UCSD-AML1 (cell line): ENCODE measurements around the gene SMIM20.
"Not testable (repeated sequence)": the region's sequence is repeated elsewhere in the genome, so short reads cannot be mapped to it uniquely, and the experiment has no call there.

ENCODE experiments used
- DNase-seq: peaks from one replicate; lab custom pipeline; 2025; ENCODE audit not compliant: unreplicated experiment; lab: John Stamatoyannopoulos, UW

The SMIM20 gene

GRCh38 chr4:25890571-25891485 is 23.2 kb upstream of the SMIM20 start:
- DNase-seq, result no peak

- no peak for DNase-seq
Observed at GRCh38 chr4:25892796-25893195, 21.2 kb upstream of the SMIM20 start.

GRCh38 chr4:25896776-25897539 is 17.1 kb upstream of the SMIM20 start:
- no peak for DNase-seq

GRCh38 chr4:25900310-25900709 is 13.7 kb upstream of the SMIM20 start:
- no peak for DNase-seq

- no peak for DNase-seq
Observed at GRCh38 chr4:25901030-25901430, 13.0 kb upstream of the SMIM20 start.

- no peak for DNase-seq
Observed at GRCh38 chr4:25903900-25904747, 9.9 kb upstream of the SMIM20 start.

GRCh38 chr4:25904748-25905082 is 9.3 kb upstream of the SMIM20 start:
- DNase-seq, result no peak

- no peak for DNase-seq
Observed at GRCh38 chr4:25905371-25905770, 8.6 kb upstream of the SMIM20 start.

- DNase-seq, result not testable (repeated sequence)
Observed at GRCh38 chr4:25906113-25906512, 7.9 kb upstream of the SMIM20 start.

- DNase-seq, result no peak
Observed at GRCh38 chr4:25908491-25908901, 5.5 kb upstream of the SMIM20 start.

GRCh38 chr4:25911356-25911755 is 2.7 kb upstream of the SMIM20 start:
- no peak for DNase-seq

- DNase-seq, result no peak
Observed at GRCh38 chr4:25913056-25913850, 767 bp upstream of the SMIM20 start.

GRCh38 chr4:25914670-25915352 is 791 bp downstream of the SMIM20 start:
- no peak for DNase-seq

GRCh38 chr4:25915353-25915705 is 1.3 kb downstream of the SMIM20 start:
- no peak for DNase-seq

GRCh38 chr4:25916870-25917269 is 2.9 kb downstream of the SMIM20 start:
- DNase-seq, result no peak

GRCh38 chr4:25919676-25920075 is 5.7 kb downstream of the SMIM20 start:
- no peak for DNase-seq

GRCh38 chr4:25921922-25922321 is 7.9 kb downstream of the SMIM20 start:
- no peak for DNase-seq

- no peak for DNase-seq
Observed at GRCh38 chr4:25922812-25923369, 8.9 kb downstream of the SMIM20 start.

GRCh38 chr4:25923745-25924144 is 9.7 kb downstream of the SMIM20 start:
- DNase-seq, result no peak
